Measurements from ENCODE around the gene SEMA5A.

DNA sequence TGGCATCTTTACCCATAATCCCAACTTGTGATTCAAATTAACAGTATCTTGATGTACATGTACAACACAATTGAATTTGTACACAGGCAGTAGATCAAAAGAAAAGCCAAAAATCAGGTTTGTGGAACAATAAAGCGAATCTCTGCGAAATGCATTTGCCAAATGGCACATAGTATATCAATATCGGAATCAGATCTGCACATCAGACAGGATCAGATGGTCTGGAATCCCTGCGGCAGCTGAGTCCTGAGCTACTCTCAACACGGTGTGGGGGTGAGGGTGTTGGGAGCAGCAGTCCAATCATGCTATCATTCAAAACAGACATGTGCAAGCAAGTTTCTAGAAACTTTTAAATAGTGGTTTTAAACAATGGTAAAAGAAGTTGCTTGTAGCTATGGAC, 358.3 kb downstream of the SEMA5A start:
- TF ChIP-seq, protein P1, sequence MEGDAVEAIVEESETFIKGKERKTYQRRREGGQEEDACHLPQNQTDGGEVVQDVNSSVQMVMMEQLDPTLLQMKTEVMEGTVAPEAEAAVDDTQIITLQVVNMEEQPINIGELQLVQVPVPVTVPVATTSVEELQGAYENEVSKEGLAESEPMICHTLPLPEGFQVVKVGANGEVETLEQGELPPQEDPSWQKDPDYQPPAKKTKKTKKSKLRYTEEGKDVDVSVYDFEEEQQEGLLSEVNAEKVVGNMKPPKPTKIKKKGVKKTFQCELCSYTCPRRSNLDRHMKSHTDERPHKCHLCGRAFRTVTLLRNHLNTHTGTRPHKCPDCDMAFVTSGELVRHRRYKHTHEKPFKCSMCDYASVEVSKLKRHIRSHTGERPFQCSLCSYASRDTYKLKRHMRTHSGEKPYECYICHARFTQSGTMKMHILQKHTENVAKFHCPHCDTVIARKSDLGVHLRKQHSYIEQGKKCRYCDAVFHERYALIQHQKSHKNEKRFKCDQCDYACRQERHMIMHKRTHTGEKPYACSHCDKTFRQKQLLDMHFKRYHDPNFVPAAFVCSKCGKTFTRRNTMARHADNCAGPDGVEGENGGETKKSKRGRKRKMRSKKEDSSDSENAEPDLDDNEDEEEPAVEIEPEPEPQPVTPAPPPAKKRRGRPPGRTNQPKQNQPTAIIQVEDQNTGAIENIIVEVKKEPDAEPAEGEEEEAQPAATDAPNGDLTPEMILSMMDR (optimal IDR thresholded peaks at IDR 0.05 in 1 of 3, IDR thresholded peaks at IDR 0.05 in 1 of 3, conservative IDR thresholded peaks at IDR 0.05 in 1 of 3; ENCODE audit: extremely low read depth in 1 of 3, insufficient read depth in 2 of 3, low read length in 3 of 3) = no peak
- TF ChIP-seq EZH2 (IDR thresholded peaks at IDR 0.05; ENCODE audit: low read length) = no peak

Measured in keratinocyte (primary cell).